HG02678 (cell line): ENCODE data around the gene KIAA0319L.

Experiments
- ATAC-seq: cut with Tn5 transposase; IDR thresholded peaks from one replicate; pipeline ENCODE4 v1.9.1; 2021; ENCODE audit warnings: mild to moderate bottlenecking, moderate library complexity; ENCODE audit not compliant: unreplicated experiment

The KIAA0319L gene

DNA sequence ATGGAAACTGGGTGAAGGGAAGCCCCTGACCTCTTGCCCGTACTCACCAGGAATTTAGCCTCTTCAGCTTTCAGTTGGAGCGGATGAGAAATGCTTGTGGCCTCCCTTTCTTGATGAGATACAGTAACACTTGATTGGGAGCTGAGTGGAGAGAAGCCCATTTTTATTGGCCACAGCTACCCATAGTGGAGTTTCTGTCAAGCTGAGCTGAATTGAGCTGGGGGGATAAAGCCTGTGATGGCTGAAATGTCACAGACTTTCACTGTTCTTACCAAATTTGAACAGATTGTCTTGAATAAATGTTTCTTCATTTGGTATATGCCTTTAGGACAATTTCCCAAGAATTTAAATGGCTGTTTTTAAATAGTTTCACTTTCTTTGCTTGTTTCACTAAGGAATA, 162.8 kb downstream of the KIAA0319L start:
- no peak for ATAC-seq

DNA sequence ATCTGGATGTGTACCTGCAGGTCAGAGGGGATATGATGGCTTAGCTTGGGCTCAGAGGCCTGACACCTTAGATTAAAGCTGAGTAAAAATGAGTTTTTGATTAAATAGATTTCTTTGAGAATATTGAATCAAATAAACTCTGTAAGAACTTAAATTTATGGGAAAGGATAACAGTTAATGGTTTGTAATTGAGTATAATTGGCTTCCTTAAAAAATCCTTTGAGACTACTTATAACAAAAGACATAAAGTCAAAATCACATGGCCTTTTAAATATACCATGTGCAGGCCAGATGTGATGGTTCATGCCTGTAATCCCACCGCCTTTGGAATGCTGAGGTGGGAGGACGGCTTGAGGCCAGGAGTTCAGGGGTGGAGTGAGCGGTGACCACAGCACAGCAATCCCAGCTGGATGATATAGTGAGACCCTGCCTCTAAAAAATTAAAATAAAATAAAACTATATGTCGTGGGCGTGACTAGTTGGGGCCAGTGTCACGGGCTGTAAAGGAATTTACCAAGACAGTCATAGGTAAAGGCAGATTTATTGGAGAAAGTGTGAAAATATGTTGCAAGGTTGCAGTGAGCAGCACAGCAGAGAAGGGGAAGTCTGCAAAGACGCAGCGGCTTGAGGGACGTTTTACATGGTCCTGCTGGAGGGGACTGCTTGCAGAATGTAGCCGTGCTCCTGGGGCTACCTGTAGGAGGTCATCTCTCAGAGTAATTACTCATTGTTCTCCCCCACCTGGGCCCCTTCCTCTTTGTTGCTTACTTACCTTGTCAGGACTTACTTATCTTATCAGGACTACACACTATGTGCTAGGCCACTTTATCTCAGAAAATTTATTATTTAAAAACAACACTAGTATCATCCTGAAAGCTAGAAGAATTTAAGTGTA, 166.4 kb downstream of the KIAA0319L start:
- no peak for ATAC-seq

DNA sequence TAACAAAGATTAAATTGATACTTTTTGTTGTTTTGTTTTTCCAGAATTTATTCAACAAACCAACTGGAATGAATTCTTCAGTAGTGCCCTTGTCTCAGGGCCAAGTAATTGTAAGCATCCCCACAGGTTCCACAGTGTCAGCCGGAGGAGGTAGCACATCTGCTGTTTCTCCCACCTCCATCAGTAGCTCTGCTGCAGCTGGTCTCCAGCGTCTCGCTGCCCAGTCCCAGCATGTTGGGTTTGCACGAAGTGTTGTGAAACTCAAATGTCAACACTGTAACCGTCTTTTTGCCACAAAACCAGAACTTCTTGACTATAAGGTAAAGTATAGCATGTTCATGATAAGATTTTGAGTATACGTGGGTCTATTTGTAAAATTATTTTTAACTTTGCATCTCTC, 170.2 kb downstream of the KIAA0319L start:
- ATAC-seq, result no peak

DNA sequence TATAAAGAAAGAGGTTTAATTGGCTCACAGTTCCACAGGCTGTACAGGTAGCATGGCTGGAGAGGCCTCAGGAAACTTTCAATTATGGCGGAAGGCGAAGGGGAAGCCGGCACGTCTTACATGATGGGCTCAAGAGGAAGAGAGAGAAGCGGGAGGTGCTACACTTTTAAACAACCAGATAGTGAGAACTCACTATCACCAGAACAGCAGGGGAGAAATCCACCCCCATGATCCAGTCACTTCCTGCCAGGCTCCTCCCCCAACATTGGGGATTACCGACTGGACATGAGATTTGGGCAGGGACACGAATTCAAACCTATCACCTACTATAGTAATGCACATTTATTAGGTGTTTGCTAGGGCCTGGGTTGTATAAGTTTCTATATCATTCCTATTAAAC, 170.9 kb downstream of the KIAA0319L start:
- no peak for ATAC-seq
